Measurements from ENCODE around the gene NEO1. TPM values are rescaled to one million over a fixed set of nuclear protein-coding genes. Genes with fewer than 3 reads are reported as not detected.

The NEO1 gene
- total RNA-seq, 1 experiment from 2014 or later = 41.8 TPM

DNA sequence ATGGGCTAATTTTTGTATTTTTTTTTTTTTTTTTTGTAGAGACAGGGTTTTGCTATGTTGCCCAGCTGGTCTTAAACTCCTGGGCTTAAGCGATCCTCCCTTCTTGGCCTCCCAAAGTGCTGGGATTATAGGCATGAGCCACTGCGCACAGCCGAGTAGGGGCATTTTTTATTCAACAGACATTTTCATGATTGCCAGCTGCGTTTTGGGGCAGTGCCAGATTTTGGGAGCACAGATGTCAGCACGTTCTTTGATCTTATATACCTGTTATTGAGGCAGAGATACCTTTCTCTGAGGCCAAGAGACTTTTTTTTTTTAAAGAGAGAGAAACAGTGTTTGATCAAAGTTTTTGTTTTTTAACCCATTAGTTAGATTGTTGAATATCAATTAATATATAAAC is 16.8 kb downstream of the NEO1 start:
- H3K27ac ChIP-seq (ENCODE audit: insufficient read length, low read depth, low read length) = no peak overlapping the region
- H3K9me3 Mint-ChIP-seq = no peaks in the 10 kb centered on the region

More for the DNA sequence above, 16.8 kb downstream of the NEO1 start:
- Histone ChIP-seq H3K14ac (ENCODE audit: insufficient read depth, low read length) (no peak overlapping the region), H3K27me3 (ENCODE audit: insufficient read depth, low read length) (no peaks in the 10 kb centered on the region), H3K79me2 (ENCODE audit: insufficient read depth, low read length) (no peaks in the 10 kb centered on the region; the same call in 1 of the 2 replicates), H4K8ac (replicated peaks; ENCODE audit: insufficient read length, low read depth, low read length) (no peak overlapping the region), H3K4ac (ENCODE audit: low read depth, low read length) (no peak overlapping the region), H3K23ac (ENCODE audit: insufficient read length, low read depth, low read length) (no peak overlapping the region), H2AK5ac (ENCODE audit: insufficient read length, low read length) (no peak overlapping the region), H4K5ac (ENCODE audit: insufficient read length, low read depth, low read length) (no peak overlapping the region), H2AFZ (ENCODE audit: low read length) (no peak overlapping the region), H3K79me1 (ENCODE audit: insufficient read depth, low read depth, low read length, poor library complexity, severe bottlenecking) (peaks cover 14% of the 10 kb centered on the region), H3K9ac (ENCODE audit: extremely low read depth, insufficient read length, low read length) (no peak overlapping the region), H3K18ac (ENCODE audit: insufficient read length, low read depth, low read length) (no peak overlapping the region), H3K4me2 (ENCODE audit: insufficient read depth, insufficient read length, low read length) (no peak overlapping the region), H3T11ph (ENCODE audit: low read length) (no peak overlapping the region), H2BK5ac (ENCODE audit: insufficient read length, low read length) (no peak overlapping the region), H2BK20ac (ENCODE audit: low read depth, low read length, poor library complexity, severe bottlenecking) (no peak overlapping the region), H3K4me1 (ENCODE audit: insufficient read depth, low read length) (no peaks in the 10 kb centered on the region; the same call in 1 of the 2 replicates), H2BK12ac (ENCODE audit: insufficient read length, low read depth, low read length) (no peak overlapping the region), H3K23me2 (ENCODE audit: insufficient read length, low read depth, low read length, poor library complexity, severe bottlenecking) (no peaks in the 10 kb centered on the region), H2BK120ac (ENCODE audit: low read depth, low read length, poor library complexity, severe bottlenecking) (no peak overlapping the region), H4K91ac (ENCODE audit: insufficient read length, low read depth, low read length) (no peak overlapping the region), H3K9me3 (ENCODE audit: control insufficient read depth, low read depth, low read length) (no peaks in the 10 kb centered on the region), H3K56ac (ENCODE audit: insufficient read length, low read depth, low read length) (no peak overlapping the region), H4K20me1 (ENCODE audit: control insufficient read depth, insufficient read depth, insufficient read length) (no peaks in the 10 kb centered on the region), H2BK15ac (ENCODE audit: low read depth, low read length) (no peak overlapping the region)
- Mint-ChIP-seq H3K27ac (no peak overlapping the region), H3K4me1 (no peaks in the 10 kb centered on the region; a peak in 1 of 4 replicates), H3K27me3 (ENCODE audit: low read depth) (no peaks in the 10 kb centered on the region), H3K4me3 (no peak overlapping the region), H3K36me3 (ENCODE audit: insufficient read depth in 1 of 3, low read depth in 3 of 3) (no peaks in the 10 kb centered on the region)
- WGBS (ENCODE audit: extremely low coverage, insufficient read length, low lambda C conversion rate) = no CpG with 5 or more reads among the region's 5 CpGs
- TF ChIP-seq, protein P1, sequence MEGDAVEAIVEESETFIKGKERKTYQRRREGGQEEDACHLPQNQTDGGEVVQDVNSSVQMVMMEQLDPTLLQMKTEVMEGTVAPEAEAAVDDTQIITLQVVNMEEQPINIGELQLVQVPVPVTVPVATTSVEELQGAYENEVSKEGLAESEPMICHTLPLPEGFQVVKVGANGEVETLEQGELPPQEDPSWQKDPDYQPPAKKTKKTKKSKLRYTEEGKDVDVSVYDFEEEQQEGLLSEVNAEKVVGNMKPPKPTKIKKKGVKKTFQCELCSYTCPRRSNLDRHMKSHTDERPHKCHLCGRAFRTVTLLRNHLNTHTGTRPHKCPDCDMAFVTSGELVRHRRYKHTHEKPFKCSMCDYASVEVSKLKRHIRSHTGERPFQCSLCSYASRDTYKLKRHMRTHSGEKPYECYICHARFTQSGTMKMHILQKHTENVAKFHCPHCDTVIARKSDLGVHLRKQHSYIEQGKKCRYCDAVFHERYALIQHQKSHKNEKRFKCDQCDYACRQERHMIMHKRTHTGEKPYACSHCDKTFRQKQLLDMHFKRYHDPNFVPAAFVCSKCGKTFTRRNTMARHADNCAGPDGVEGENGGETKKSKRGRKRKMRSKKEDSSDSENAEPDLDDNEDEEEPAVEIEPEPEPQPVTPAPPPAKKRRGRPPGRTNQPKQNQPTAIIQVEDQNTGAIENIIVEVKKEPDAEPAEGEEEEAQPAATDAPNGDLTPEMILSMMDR (conservative IDR thresholded peaks at IDR 0.05) = no peak
- no peak for DNase-seq

Measured in H9 (cell line).